NCI-H2196 treated with DMSO at 0.1 percent for 48 hours (cell line): Measurements from ENCODE around the gene UTF1.
"Not testable (repeated sequence)": the region's sequence is repeated elsewhere in the genome, so short reads cannot be mapped to it uniquely, and the experiment has no call there.

ENCODE experiments used
- DNase-seq: peaks from one replicate; lab custom pipeline; 2025; ENCODE audit not compliant: unreplicated experiment; lab: John Stamatoyannopoulos, UW

Gene UTF1

DNA sequence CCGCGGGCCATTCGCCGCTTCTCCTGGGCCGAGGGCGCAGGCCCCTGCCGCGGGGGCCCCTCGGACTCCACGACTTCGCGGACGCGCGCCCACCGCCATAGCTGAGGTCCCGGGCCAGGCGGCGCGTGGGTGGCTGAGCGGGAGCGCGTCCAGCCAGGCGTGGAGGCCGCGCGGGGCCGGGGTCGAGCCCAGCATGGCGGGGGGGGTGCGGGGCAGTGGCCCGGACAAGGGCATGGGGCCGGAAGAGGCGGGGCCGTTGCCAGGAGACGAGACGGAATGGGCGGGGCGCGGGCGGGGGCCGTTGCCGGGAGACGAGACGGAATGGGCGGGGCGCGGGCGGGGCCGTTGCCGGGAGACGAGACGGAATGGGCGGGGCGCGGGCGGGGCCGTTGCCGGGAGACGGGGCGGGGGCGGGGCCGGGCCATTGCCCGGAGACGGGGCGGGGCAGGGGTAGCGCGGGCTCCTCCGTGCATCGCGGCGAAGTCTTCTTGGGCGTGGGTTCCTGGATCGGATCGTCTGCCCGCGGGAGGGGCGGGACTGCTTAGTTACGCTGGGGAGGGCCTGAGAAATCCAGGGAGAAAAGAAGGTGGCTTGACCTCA is 31.8 kb downstream of the UTF1 start:
- DNase-seq: peak; percentile 40

DNA sequence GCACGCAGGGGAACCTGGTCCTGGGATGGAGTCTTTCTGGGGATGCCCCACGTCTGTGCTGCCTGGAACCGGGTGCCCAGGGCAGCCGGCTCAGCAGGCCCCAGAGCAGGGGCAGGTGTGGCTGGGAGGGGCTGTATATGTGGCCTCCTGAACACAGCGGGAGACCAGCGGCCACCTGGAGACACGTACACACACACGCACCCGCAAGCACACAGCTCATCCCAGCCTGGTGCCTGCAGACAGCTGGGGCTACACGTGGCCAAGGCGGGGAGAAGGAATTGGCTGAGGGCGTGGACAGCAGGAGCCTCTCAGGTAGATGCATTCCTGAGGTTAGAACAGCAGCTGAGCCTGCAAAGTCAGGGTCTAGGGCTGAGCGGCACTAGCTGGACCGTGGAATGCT is 32.7 kb downstream of the UTF1 start:
- no peak for DNase-seq

DNA sequence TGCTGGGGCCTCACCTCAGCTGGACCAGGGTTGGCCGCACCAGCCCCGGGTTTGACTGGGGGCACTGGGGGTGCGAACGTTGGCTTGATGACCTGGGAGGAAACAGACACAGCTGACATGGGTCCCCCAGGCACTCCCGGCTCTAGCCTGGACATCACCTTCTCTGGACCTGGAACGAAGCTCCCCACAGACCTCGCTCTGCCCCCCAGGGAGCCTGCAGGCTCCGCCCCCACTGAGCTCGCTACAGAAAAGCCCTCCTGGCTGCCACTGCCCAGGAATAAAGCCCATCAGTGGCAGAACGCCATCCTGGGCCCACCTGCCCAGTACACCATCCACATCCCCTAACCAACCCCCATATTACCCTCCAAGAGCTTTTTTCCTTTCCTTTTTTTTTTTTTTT is 33.7 kb downstream of the UTF1 start:
- DNase-seq: no peak

GRCh38 chr10:133264461-133264860 is 34.4 kb downstream of the UTF1 start:
- no peak for DNase-seq

DNA sequence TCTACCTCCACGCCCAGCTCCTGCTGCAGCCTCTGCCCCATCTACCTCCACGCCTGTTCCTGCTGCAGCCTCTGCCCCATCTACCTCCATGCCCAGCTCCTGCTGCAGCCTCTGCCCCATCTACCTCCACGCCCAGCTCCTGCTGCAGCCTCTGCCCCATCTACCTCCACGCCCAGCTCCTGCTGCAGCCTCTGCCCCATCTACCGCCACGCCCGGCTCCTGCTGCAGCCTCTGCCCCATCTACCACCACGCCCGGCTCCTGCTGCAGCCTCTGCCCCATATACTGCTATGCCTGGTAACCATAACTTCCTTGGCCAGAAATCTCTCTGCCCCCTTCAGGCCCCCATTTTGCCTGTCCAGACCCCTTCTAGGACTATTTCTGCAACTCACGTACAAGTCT is 35.0 kb downstream of the UTF1 start:
- DNase-seq: not testable (repeated sequence)

- DNase-seq: no peak
Measured at GRCh38 chr10:133266056-133266795, 36.2 kb downstream of the UTF1 start.

DNA sequence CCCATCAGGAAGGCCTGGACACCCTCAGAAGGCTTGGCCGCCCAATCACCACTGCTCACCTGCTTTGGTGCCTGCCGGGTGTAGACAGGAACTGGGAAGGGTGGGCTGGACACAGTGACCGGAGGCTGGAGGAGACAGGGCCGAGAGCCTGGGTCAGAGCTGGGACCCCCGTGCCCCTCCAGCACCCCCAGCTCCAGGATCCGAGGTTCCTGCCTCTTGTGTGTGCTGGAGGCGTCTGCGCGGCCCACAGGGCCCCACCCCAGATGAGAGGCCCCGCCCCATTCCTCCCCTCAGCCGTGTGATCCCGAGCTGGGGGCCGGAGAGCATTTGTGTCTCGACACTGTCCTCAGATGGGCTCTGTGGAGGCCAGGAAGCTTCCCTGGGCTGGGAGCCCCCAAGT is 37.3 kb downstream of the UTF1 start:
- DNase-seq: no peak

DNA sequence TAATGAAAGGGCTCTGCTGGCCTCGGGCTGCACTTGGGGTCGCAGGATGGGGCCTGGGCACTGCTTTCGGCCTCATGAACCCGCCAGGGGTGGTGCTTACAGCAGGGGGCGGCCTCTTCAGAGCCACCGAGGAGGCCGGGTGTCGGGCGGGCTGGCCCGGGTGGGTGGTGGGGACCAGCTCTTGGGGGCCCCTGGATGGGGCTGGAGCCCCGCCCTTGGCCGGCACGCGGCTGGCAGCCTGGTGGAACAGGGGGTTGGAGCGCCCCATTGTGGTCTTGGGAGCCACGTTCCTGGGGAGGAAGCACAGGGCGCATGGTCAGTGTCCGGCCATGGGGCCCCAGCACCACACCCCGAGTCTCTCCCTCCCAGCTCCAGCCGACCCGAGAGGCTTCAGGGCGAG is 37.8 kb downstream of the UTF1 start:
- DNase-seq: no peak

- no peak for DNase-seq
Measured at GRCh38 chr10:133268532-133268931, 38.5 kb downstream of the UTF1 start.

DNA sequence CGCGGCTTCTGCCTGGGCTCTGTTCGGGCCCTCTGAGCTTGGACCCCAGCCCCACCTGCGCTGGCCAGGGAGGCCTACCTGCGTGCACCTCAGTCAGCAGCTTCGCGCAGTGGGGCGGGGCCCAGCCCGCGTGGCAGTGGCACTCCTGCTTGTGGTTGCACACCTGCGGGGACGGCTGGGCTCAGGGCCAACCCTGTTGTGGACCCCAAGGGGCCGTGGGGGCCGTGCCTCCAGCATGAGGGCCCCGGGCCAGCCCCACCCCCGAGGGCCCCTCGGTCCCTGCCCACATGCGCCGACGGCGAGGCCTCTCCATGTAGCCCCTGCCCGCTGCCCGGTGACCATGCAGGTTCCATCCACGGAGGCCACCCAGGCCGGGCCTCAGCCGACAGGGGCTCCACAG is 39.4 kb downstream of the UTF1 start:
- no peak for DNase-seq

- no peak for DNase-seq
Measured at GRCh38 chr10:133270204-133270603, 40.2 kb downstream of the UTF1 start.

DNA sequence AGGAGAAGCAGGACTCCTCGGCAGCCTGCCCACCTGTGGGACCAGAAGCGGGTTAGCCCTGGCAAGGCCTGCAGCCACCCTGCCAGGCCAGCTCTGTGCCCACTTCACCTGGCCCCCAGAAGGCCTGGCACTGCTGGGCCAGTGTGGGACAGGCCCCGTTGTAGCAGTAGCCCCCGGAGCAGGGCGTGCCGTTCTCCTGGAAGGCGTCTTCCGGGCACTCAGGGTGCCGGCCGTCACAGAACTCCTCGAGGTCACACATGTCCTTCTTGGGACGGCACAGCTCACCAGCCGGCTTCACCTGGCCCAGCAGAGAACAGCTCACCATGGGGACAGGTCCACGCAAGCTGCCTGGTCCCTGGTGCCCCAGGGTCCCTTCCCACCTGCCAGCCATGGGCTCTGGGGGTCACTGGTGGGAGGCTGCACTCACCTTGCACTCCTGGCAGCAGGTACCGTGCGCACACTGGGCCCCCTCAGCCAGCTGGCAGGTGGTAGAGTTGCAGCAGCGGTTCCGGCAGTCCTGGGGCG is 40.8 kb downstream of the UTF1 start:
- DNase-seq: no peak

DNA sequence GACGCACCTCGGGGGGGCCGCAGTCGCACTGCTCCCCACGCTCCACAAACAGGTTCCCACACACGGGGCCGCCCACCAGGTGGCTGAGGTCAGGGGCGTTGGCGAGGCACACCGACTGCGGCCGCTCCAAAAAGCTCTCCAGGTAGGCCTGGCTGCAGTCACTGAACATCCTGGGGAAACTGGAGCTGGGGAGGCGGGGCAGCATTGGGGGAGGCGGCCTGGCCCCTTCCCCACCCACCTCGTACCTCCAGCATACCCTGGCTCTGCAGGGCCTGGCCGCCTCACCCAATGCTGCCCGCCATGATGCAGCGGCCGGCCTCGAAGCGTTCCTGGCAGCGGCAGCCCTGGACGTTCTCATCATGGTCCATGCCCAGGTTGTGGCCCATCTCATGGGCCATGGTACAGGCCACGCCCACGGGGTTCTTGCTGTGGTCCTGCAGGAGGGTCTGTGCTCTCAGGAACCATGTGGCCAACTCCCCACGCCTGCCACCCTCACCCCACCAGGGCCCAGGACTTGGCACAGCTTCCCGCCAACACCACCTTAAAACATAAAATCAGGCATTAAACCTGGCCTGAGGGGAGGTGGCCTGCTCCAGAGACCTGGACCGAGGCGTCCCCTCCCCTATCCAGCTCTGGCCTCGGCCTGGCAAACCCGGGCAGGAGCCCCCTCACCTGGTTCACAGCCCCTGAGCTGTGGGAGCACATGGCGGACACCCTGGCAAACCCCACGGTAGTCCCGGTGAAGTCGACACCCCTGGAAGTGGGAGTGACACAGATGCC is 41.7 kb downstream of the UTF1 start:
- DNase-seq: no peak

DNA sequence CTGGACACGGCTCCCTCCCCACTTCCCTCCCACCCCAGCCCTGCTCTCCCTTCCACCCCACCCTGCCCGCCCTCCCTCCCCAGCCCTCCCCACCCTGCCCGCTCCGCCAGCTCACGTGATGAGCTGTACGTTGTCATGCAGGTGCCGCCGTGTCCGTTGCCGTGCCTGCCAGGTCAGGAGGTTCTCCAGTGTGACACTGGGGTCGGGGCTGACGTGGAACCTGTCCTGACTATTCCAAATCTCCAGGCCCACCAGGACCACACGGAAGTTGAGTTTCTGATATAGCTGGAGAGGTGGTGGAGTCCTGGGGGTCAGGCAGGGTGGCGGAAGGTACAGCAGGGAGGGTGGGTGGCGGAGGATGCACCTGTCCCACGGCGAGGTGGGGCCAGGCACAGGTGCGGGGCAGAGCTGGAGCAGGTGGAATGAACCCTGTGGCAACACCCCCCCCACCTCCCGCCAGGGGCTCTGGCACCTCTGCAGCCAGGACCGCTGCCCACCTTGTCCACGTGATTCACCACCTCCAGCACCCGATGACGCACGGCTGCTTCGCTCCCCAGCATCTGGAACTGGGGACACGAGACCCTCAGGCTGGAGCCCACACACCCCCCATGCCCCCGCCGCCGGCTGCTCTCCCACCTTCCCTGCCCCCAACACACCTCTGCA is 42.4 kb downstream of the UTF1 start:
- no peak for DNase-seq

- DNase-seq: no peak
Measured at GRCh38 chr10:133272964-133273420, 43.0 kb downstream of the UTF1 start.

- no peak for DNase-seq
Measured at GRCh38 chr10:133273534-133274143, 43.6 kb downstream of the UTF1 start.

DNA sequence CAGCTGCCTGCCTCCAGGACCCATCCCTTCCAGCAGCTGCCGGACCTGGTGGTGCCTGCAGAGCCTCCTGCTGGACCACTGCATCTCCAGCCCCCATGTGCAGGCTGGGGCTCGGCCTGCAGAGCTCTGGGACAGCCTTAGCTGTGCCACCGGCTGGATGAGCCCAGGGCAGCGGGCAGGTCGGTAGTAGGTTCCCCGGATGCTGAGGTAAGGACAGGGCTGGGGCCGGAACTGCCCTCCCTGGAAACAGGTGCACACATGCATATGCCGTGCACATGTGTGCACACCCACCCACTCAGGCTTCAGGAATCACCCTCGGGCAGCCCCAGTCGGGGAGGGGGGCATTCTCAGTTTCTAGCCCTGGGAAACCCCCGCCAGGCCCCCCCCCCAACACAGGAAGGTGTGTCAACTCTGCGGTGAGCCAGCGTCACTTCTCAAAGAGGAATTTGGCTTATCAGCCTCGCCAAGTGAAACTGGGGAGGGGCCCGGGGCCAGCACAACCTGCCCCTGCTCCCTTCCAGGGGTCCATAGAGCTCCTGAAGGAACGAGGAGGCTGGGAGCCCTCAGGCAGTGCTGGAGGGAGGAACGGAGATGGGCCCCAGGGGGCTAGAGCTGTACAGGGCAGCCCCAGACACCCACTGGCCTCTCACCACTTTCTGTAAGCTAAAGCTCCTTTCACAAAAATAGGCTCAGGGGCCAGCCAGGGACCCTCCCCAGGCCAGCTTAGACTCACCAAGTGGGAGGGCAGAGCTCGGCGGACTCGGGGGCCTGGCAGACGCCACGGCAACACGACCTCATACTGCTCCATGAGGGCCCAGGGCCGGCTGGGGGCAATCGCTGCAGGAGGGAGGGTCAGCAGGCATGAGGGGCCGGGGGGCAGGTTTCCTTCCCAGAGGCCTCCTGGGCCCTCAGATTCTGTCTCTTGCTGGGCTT is 45.0 kb downstream of the UTF1 start:
- DNase-seq: no peak

- DNase-seq: no peak
Measured at GRCh38 chr10:133275684-133276092, 45.7 kb downstream of the UTF1 start.

DNA sequence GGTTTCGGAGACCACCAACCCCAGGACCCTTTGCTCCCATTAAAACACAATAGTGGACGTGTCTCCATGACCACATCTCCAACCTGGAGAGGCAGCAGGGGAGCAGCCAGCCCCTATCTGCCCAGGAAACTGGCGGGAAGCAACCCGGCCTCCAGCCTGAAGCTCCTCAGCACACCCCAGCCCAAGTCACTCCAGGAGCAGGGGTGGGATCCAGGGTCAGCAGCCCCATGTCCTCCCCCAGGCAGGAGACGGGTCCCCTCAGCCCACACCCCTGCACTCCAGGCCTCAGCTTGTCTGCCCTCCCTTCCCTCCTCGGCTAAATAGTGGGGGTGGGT is 46.0 kb downstream of the UTF1 start:
- DNase-seq: no peak
